Pons (tissue), 1 donor: ENCODE data around the gene PDP2.
"Not testable (repeated sequence)": the region's sequence is repeated elsewhere in the genome, so short reads cannot be mapped to it uniquely, and the experiment has no call there.

ENCODE experiments used
- DNase-seq: peaks from one replicate; pipeline ENCODE4 v3.0.0-alpha.2; 2016; ENCODE audit warnings: low spot score

PDP2 gene

GRCh38 chr16:66886321-66886720 is 6.0 kb downstream of the PDP2 start:
- no peak for DNase-seq

GRCh38 chr16:66886914-66887313 is 6.6 kb downstream of the PDP2 start:
- no peak for DNase-seq

GRCh38 chr16:66888647-66889615 is 8.6 kb downstream of the PDP2 start:
- DNase-seq, result no peak

GRCh38 chr16:66889622-66890021 is 9.3 kb downstream of the PDP2 start:
- no peak for DNase-seq

GRCh38 chr16:66890799-66891198 is 10.5 kb downstream of the PDP2 start:
- DNase-seq, result no peak

- DNase-seq, result no peak
Measured at GRCh38 chr16:66891360-66891759, 11.0 kb downstream of the PDP2 start.

GRCh38 chr16:66891797-66892196 is 11.5 kb downstream of the PDP2 start:
- DNase-seq, result no peak

GRCh38 chr16:66894055-66894454 is 13.7 kb downstream of the PDP2 start:
- no peak for DNase-seq

- DNase-seq, result peak; percentile 80
Measured at GRCh38 chr16:66894948-66895688, 14.8 kb downstream of the PDP2 start.

- no peak for DNase-seq
Measured at GRCh38 chr16:66895689-66895979, 15.3 kb downstream of the PDP2 start.

GRCh38 chr16:66895999-66896398 is 15.7 kb downstream of the PDP2 start:
- no peak for DNase-seq

- DNase-seq, result not testable (repeated sequence)
Measured at GRCh38 chr16:66896682-66897081, 16.4 kb downstream of the PDP2 start.

GRCh38 chr16:66898207-66898606 is 17.9 kb downstream of the PDP2 start:
- no peak for DNase-seq

GRCh38 chr16:66898933-66899309 is 18.6 kb downstream of the PDP2 start:
- no peak for DNase-seq

- no peak for DNase-seq
Measured at GRCh38 chr16:66899310-66899944, 19.1 kb downstream of the PDP2 start.

GRCh38 chr16:66899945-66900710 is 19.8 kb downstream of the PDP2 start:
- no peak for DNase-seq

- no peak for DNase-seq
Measured at GRCh38 chr16:66900721-66901441, 20.6 kb downstream of the PDP2 start.

GRCh38 chr16:66901626-66902025 is 21.3 kb downstream of the PDP2 start:
- no peak for DNase-seq

- DNase-seq, result no peak
Measured at GRCh38 chr16:66902648-66903543, 22.6 kb downstream of the PDP2 start.
